Activated CD8-positive, alpha-beta memory T cell treated with anti-CD3 and anti-CD28 coated beads, Interleukin-2, amount 50 U/mL, for 1 hour (primary cell): ENCODE results near the gene GLMN.
"Not testable (repeated sequence)": the region's sequence is repeated elsewhere in the genome, so short reads cannot be mapped to it uniquely, and the experiment has no call there.

ENCODE experiments used
- DNase-seq: peaks from one replicate; pipeline ENCODE4 v3.0.0-alpha.2; 2020; ENCODE audit errors: extremely low read depth

Gene GLMN

DNA sequence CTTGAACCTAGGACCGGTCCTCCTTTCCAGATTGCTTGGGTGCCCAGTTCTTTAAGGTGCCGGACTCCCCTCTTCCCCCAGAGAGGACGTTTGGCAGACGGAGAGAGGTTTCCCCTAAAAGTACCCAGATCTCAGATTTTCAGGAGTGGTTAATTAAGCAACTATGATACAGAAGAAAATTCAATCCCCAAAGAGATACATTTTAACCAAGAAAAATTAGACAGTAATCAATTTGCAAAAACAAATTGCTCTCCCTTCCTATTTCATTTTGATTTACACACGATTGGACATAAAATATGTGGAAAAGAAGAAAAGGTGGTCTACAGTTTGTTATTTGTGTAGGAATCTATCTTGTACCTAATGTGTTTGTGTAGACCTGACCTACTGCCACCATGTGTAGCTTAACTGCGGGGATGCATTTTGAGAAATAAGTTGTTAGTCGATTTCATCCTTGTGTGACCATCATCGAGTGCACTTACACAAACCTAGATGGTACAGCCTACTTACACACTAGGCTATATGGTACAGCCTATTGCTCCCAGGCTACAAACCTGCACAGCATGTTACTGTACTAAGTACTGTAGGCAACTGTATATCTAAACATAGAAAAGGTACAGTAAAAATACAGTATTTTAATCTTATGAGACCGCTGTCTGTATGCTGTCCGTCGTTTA lies 827 bp upstream of the GLMN start:
- no peak for DNase-seq

GRCh38 chr1:92298213-92298572 lies 594 bp downstream of the GLMN start:
- DNase-seq, result no peak

DNA sequence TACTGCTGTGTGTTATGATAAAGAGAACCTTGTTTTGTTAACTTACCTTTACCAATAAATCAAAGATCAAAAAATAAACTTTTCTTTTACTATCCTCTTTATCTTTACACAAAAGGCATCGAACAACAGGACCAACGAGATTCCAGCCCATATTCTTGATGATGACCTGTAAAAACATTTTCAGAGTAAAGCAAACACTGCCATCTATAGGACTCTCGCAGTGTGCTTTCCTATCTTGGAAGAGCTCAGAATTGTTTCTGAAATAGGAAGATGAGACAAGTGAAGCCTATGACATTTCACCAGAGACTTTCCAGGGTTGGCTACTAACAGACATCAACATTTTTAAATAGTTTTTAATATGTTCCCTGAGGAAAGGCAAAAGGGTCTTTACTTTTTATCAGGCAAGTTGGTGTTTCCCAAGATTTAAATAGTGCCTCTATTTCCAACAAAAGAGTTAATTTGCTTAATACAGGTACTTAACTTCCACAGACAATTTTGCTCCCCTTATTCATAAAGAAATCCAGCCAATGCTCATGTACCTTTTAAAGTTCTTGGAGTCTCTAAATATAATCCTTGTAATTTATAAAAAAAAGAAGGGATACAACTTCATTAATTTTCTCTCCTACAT lies 7.3 kb downstream of the GLMN start:
- DNase-seq, result no peak

DNA sequence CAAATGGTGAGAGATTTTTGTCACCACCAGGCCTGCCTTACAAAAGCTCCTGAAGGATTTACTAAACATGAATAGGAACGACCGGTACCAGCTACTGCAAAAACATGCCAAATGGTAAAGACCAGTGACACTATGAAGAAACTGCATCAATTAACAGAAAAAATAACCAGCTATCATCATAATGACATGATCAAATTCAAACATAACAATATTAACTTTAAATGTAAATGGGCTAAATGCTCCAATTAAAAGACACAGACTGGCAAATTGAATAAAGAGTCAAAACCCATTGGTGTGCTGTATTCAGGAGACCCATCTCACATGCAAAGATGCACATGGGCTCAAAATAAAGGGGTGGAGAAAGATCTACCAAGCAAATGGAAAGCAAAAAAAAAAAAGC lies 17.4 kb downstream of the GLMN start:
- DNase-seq, result not testable (repeated sequence)

DNA sequence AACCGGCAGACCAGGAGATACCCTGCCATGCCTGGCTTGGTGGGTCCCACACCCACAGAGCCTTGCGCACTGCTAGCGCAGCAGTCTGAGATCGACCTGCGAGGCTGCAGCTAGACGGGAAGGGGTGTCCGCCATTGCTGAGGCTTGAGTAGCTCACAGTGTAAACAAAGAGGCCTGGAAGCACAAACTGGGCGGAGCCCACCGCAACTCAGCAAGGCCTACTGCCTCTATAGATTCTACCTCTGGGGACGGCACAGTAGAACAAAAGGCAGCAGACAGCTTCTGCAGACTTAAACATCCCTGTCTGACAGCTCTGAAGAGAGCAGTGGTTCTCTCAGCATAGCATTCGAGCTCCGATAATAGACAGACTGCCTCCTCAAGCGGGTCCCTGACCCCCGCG lies 19.0 kb downstream of the GLMN start:
- DNase-seq, result not testable (repeated sequence)

- DNase-seq, result no peak
Measured at GRCh38 chr1:92277105-92277723, 21.6 kb downstream of the GLMN start.

DNA sequence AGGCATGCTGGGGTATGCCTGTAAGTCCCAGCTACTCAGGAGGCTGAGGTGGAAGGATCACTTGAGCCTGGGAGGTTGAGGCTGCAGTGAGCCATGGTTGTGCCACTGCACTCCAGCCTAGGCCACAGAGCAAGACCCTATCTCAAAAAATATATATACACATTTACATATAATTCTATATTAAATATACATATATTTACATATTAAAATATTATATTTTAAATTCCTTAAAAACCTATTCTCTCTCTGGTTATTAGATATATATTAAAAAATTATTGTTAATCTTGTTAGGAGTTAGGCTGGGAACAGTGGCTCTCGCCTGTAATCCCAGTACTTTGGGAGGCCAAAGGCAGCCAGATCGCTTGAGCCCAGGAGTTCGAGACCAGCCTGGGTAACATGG lies 22.7 kb downstream of the GLMN start:
- no peak for DNase-seq

DNA sequence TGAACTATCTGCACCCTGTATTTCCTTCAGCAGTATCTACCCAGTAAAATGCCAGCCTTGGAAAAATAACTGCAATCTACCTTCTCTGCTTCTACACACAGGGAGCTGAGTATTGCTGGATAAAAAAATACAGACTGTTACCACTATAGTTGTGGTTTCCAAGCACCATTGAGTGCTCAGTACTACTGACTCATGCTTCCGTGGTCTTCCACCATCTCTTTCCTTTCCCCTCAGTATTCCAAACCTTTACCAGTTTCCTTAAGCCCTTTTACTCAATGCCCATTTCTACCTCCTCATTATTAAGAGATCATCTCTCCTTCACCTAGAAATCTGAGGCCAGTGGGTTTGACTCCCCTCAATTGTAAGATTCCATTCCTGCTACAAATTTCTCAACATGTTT lies 23.8 kb downstream of the GLMN start:
- DNase-seq, result no peak

- DNase-seq, result no peak
Measured at GRCh38 chr1:92273039-92273438, 25.7 kb downstream of the GLMN start.

- DNase-seq, result no peak
Measured at GRCh38 chr1:92262516-92262915, 36.3 kb downstream of the GLMN start.

DNA sequence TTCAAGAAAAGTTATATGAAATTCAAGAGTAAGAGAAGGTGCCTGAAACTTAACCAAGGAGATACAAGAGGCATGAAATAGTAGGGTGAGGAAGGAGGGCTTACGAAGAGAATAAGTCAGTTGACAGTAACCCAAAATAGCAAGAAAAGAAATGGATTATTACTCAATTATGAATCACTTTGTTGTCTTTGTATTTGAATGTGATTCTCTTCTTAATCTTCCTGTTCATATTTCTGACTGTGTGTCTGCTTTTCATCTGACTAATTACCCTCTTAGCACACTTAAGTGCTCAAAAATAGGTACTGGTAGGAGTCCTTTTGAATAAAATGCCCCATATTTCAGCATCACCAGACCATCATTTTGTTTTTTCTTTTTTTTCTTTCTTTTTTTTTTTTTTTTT lies 39.4 kb downstream of the GLMN start:
- no peak for DNase-seq

- DNase-seq, result not testable (repeated sequence)
Measured at GRCh38 chr1:92254714-92255113, 44.1 kb downstream of the GLMN start.

DNA sequence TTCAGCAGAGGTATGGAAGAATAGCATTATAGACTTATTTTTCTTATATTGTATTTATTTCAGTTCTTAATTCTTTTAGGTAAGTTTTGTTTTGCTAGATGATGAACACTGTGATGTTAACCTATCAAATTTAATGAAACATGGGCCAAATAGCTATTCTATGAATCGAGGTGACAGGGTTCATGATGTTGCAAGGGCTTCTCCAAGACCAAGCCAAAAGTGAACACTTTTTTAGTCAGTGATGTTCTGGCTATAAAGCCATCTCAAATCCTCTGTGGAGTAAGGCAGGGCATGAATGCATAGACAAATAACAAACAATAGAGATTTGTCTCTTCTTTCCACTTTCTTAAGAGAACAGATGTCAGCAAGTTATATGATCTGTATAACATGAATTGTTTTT lies 54.4 kb downstream of the GLMN start:
- no peak for DNase-seq

GRCh38 chr1:92240034-92240433 lies 58.8 kb downstream of the GLMN start:
- DNase-seq, result no peak

- DNase-seq, result no peak
Measured at GRCh38 chr1:92230736-92231135, 68.1 kb downstream of the GLMN start.

GRCh38 chr1:92228401-92228800 lies 70.4 kb downstream of the GLMN start:
- DNase-seq, result no peak

- no peak for DNase-seq
Measured at GRCh38 chr1:92219028-92219427, 79.8 kb downstream of the GLMN start.

GRCh38 chr1:92218559-92218958 lies 80.2 kb downstream of the GLMN start:
- no peak for DNase-seq

DNA sequence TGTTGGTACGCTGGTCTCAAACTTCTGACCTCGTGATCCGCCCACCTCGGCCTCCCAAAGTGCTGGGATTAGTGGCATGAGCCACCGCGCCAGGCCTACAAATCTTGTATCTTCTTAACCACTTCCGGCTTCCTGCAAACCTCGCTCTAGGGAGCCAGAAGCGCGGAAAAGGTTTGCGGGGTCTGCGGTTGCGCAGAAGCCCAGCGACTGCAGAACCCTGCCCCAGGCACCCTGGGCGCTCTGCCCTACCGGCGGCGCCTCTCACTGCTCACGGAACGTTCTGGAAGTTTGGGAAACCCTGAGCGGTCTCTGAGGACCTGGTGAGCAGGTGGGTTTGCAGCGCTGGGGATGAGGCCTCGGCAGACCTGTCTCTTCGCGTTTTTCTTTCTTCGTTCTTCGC lies 81.1 kb downstream of the GLMN start, which contains the start of gene C1orf146:
Gene C1orf146, plus strand, starts transcription at position 195 of the 400 bp plus-strand sequence. CDS start 13,506 bp downstream, outside the sequence.
- no peak for DNase-seq

GRCh38 chr1:92211166-92211565 lies 87.6 kb downstream of the GLMN start:
- DNase-seq, result no peak

DNA sequence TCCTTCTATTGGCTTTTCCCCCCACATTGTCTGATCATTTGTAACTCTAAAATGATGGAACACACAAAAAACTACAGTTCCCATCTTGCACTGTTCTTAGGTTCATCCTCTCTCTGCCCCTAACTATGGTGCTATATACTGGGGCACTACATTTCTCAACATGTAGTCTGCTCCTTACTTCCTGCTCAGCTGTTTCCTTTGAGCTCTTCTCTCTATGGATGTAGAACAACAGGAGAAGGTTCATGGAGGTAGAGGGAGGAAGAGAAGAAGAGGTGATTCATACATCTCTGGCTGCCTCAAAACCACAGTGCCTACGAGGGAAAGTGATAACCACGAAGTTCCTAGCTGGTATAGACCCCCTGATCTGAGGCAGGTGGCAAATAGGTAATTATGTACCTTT lies 88.1 kb downstream of the GLMN start:
- no peak for DNase-seq

GRCh38 chr1:92203105-92203504 lies 95.7 kb downstream of the GLMN start:
- DNase-seq, result no peak

DNA sequence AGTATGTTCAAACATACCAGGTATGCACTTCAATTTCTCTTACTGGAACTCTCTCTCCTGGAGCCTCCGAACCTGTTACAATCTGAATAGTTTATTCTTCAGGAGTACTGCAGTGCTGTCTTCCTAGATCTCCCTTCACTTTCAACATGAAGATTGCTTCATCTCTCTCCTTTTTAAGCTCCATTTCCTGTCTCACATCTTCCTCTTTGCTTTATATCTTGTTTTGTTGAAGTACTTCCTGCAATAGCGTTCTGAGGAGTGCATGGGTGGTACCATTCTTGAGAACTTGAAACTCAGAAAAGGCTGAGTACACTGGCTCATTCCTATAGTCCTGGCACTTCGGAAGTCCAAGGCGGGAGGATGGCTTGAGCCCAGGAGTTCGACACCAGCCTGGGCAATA lies 96.8 kb downstream of the GLMN start:
- DNase-seq, result no peak
